ENCODE data around the gene AATK.
"Not testable (repeated sequence)": the region's sequence is repeated elsewhere in the genome, so short reads cannot be mapped to it uniquely, and the experiment has no call there.

The AATK gene

GRCh38 chr17:81161972-81162371, 4.0 kb downstream of the AATK start:
- DNase-seq (ENCODE audit: low read depth), result no peak

DNA sequence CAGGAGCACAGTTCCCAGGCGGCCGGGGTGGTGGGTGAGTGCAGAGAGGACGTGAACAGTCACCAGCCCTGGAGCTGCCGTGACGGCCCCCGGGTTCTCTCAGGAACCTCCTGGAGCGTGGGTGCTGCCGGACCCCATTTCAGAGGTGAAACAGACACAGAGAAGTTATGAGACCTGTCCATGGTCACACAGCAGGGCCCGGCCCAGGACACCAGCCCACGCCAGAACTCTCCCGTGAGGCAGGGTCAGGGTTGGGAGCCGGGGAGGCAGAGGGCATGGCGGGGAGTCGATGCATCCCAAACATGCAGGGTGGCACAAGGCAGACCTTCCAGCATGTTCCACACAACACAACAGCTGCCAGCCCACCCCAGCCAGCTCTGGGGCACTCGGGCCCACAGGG, 4.5 kb downstream of the AATK start:
- DNase-seq (ENCODE audit: low read depth), result no peak

GRCh38 chr17:81160747-81161453, 5.1 kb downstream of the AATK start:
- DNase-seq (ENCODE audit: low read depth), result no peak

DNA sequence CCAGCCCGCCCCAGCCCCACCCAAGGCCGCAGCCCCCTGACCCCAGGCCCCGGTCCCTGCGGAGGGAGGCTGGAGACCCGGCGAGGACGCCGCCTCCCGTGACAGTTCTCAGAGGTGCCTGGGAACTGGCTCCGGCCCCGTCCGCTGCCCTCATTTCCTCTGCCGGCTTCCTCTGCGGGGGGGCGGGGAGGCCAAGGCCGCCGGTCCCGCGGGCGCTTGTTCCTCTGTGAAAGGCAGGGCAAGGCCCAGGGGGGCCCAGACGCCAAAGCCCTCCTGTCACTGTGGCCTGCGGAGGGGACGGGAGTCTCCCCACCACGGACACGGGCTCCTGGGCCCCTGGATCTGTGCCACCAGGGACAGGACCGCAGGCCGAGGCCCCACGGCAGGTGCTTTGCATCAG, 5.7 kb downstream of the AATK start:
- no peak for DNase-seq (ENCODE audit: low read depth)

GRCh38 chr17:81159611-81160265, 6.3 kb downstream of the AATK start:
- DNase-seq (ENCODE audit: low read depth), result no peak

DNA sequence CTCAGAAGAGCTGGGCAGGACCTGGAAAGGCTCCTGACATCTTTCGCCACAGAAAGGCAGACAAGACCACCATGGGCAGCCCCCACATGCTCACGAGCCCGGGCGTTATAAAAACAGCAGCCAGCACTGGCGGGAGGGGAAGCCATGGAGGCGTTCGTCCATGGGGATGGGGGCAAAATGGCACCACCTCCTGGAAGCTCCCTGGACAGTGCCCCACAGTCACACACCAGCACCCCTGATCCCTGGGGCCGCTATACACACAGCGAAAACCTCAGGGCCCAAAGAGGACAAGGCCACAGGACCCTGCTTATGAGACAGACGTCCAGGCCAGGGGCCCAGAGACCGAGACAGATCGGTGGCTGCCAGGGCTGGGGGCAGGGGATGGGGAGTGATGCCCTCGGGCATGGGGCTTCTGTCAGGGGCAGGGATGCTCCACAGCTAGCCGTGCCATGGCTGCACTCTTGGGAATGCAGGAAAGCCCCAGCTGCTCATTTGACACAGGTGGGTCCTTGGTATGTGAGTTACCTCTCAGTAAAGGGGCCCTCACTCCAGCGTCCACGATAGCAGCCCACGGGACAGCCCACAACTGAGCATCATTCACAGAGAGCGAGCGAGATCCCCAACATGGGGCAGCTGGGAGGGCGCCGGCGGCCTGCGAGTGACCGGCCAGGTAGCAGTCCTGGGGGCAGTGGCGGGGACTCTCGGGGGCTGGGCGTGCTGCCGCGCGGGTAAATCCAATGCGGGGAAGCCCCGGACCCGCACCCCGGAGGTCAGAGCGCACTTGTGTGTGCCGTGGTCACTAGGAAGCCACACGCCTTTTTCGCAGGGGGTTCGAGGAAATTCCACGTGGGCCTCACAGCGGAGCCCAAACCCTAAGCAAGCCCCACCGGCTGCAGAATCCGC, 7.1 kb downstream of the AATK start:
- no peak for DNase-seq (ENCODE audit: low read depth)

GRCh38 chr17:81157848-81158687, 8.0 kb downstream of the AATK start:
- DNase-seq (ENCODE audit: low read depth), result no peak

GRCh38 chr17:81156866-81157805, 8.9 kb downstream of the AATK start:
- DNase-seq (ENCODE audit: low read depth), result no peak

GRCh38 chr17:81154961-81155360, 11.1 kb downstream of the AATK start:
- no peak for DNase-seq (ENCODE audit: low read depth)

DNA sequence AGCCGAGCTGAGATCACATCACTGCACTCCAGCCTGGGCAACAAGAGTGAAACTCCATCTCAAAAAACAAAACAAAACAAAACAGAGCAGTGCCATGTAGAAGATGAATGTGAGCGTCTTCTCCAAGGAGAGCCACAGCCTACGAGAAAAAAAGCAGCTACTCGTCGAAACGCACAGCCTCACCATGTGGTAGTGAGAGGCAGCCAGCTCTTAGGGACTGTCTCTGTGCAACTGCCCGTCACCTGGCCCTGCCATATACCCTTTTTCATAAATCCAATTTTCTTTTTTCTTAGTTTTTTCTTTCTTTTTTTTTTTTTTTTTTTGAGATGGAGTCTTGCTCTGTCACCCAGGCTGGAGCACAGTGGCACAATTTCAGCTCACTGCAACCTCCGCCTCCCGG, 12.0 kb downstream of the AATK start:
- DNase-seq (ENCODE audit: low read depth), result not testable (repeated sequence)

- DNase-seq (ENCODE audit: low read depth), result no peak
These were observed 12.6 kb downstream of the AATK start for GRCh38 chr17:81153340-81153803.

DNA sequence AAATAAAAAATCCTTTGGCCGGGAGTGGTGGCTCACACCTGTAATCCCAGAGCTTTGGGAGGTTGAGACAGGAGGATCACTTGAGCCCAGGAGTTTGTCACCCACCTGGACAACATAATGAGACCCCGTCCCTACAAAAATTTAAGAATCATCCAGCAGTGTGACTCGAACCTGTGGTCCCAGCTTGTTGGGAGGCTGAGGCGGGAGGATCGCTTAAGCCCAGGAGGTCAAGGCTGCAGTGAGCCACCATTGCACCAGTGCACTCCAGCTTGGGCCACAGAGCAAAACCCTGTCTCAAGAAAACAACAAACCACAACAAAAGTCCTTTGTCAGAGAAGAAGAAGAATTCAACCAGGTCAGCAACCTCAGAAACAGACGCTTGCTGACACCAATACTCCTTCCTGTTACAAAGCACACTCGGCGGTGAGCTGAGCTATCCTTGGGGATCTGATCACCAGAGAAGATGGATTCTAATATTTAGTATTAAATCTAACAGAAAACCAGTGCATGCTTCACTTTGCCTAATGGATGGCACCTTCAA, 13.7 kb downstream of the AATK start:
- no peak for DNase-seq (ENCODE audit: low read depth)

DNA sequence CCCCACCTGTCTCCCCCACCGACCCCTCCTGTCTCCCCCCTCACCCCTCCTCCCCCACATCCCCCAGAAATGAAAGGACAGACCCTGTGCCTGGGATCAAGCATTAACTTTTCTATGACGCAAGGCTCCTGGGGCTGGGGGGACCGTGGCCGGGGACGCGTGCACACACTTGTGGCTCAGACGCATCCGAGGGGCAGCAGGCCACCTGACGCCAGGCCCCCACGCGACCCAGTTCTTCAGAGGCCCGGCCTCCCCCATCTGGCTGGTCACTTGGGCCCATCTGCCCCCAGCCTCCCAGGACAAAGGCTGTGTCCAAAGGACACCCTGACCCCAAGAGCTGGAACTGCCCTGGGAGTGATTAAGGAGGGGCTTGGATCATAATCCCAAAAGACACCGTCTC, 14.7 kb downstream of the AATK start:
- no peak for DNase-seq (ENCODE audit: low read depth)

DNA sequence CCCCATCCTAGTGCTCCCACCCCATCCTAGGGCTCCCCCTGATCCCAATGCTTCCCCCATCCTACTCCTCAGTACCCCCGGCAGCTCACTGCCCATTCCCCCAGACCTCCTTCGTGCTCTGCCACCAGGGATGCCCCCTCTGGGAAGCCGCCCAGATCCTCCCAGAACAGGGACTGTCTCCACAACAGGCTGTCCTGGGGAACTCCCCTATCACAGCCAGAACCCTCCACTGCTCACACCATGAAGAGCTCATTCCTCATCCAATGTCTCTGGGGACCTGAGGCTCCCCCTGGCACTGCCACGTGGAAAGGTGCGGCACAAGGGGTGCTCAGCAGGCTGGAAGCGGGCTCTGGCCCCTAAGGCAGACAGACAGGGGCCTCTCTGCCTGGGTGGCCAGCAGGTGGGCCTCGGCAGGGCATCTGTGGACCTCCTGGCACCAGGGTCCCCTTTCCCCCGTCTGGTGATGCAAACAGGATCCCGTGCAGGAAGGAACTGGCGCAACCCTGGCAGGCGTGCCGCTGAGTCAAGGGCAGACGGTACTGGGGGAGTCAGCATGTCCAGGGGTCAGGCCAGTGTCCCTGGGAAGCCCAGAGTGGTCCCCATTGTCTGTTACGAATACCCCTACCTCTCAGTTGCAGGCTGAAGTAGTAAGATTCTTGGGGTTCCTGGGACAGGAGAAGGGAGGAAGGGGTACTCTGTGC, 15.5 kb downstream of the AATK start:
- no peak for DNase-seq (ENCODE audit: low read depth)

- no peak for DNase-seq (ENCODE audit: low read depth)
These were observed 17.0 kb downstream of the AATK start for GRCh38 chr17:81148986-81149533.

DNA sequence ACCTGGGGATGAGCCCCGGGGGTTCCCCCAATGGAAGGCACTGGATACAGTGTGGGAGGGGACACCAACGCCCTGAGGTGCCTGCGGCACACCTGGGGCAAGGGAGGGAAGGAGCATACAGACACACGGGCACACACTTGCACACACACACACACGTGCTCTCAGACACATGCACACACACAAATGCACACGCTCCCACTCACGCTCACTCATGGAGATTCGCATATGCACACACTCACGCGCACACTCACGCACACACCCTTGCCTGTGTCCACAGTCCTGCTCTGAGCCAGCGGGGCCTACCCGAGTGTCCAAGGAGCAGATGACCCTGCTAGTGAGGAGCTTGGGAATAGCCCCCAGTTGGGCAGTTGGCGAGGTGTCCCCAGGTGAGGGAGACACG, 17.4 kb downstream of the AATK start:
- DNase-seq (ENCODE audit: low read depth), result no peak

DNA sequence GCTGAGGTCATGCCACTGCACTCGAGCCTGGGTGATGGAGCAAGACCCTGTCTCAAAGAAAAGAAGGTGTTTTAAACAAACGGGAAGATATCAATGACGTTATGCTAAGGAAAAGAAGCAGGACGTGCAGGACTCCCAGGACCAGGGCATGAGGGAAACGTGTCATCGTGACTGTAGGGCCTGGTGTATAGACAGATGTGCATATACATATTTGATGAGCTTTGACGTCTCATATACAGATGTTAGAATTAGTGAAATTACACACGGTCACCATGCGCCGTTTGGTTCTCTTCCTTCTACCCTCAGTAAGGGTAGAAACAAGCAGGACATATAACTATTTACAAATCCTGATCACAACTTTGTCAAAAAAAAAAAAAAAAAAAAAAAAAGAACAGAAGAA, 18.3 kb downstream of the AATK start:
- DNase-seq (ENCODE audit: low read depth), result no peak

GRCh38 chr17:81146208-81146607, 19.8 kb downstream of the AATK start:
- not testable (repeated sequence) for DNase-seq (ENCODE audit: low read depth)

DNA sequence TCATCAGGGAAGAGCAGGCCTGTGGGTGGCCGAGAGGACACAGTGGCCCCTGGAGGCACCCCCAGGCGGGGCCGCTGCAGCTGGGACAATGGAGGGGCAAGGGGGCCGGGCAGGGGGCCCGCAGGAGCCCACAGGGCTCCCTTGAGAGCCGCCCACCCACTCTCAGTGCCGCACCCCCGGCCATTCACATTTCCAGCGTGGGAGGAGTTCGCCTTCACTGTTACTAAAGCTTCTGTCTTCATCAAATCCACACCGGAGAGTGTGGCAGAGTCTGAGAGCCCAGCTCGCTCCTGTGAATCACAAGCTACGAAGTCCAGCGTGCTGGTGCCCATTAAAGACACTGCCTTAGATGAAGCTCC, 21.6 kb downstream of the AATK start:
- no peak for DNase-seq (ENCODE audit: low read depth)
